Activated CD4-positive, alpha-beta T cell treated with anti-CD3 and anti-CD28 coated beads, Interleukin-2, amount 10 ng/mL, durations not matched to agents 7 days and 5 days (primary cell): ENCODE results near the gene MTA3. TPM values are rescaled to one million over a fixed set of nuclear protein-coding genes. Genes with fewer than 3 reads are reported as not detected.
A peak's percentile ranks its signal among the peaks of the same experiment; 100 is the strongest.

Source experiments
- CTCF ChIA-PET: fragments of 350-600 bp; sonication (Branson Sonifier 250); formaldehyde crosslinking; loops from one replicate; lab custom pipeline; 2021; ENCODE audit warnings: antibody characterized with exemption; lab: Charles Lee
- POLR2A ChIA-PET: fragments of 350-600 bp; sonication (Branson Sonifier 250); formaldehyde crosslinking; loops from one replicate; lab custom pipeline; 2021; ENCODE audit warnings: antibody characterized with exemption; lab: Charles Lee
- DNase-seq: peaks from one replicate; pipeline ENCODE4 v3.0.0-alpha.2; 2020
- H3K27ac Mint-ChIP-seq: one replicate; pipeline ENCODE4 v1.8.0; 2021; ENCODE audit warnings: mild to moderate bottlenecking, moderate library complexity, mixed read lengths
- H3K27me3 Mint-ChIP-seq: one replicate; pipeline ENCODE4 v1.8.0; 2021; ENCODE audit warnings: mixed read lengths
- H3K36me3 Mint-ChIP-seq: one replicate; pipeline ENCODE4 v1.8.0; 2021; ENCODE audit warnings: low read depth, mixed read lengths
- H3K4me1 Mint-ChIP-seq: one replicate; pipeline ENCODE4 v1.8.0; 2021; ENCODE audit warnings: mixed read lengths
- H3K4me3 Mint-ChIP-seq: one replicate; pipeline ENCODE4 v1.8.0; 2021; ENCODE audit warnings: mild to moderate bottlenecking, moderate library complexity, mixed read lengths
- H3K9me3 Mint-ChIP-seq: one replicate; pipeline ENCODE4 v1.8.0; 2021; ENCODE audit warnings: mixed read lengths
- total RNA-seq, 2 experiments: library from RNA; stranded (reverse); gene quantifications; one replicate each; pipeline ENCODE4 v1.2.3, GENCODE V29; 2021

Gene MTA3
- total RNA-seq, 2 experiments from 2014 or later: 34.5 to 36.5 TPM

GRCh38 chr2:42777883-42778805 lies 209.7 kb downstream of the MTA3 start:
- no peak for DNase-seq
- peaks cover 5% of the 10 kb centered on the region for H3K36me3 Mint-ChIP-seq
- H3K27me3 Mint-ChIP-seq: no peaks in the 10 kb centered on the region
- peaks cover 14% of the 10 kb centered on the region for H3K9me3 Mint-ChIP-seq
- CTCF ChIA-PET: interaction anchor here (1.4 kb wide), 1 partner anchor 14 kb away, joined by 4 read pairs; the partner anchor contains the start of gene HAAO
- peaks cover 11% of the 10 kb centered on the region for H3K4me1 Mint-ChIP-seq
- H3K27ac Mint-ChIP-seq: no peak overlapping the region
- H3K4me3 Mint-ChIP-seq: no peak overlapping the region
- POLR2A ChIA-PET: no interaction called here

- Mint-ChIP-seq H3K4me1 (peaks cover 2% of the 10 kb centered on the region), H3K9me3 (peaks cover 14% of the 10 kb centered on the region), H3K36me3 (peaks cover 5% of the 10 kb centered on the region), H3K27ac (no peak overlapping the region), H3K4me3 (no peak overlapping the region), H3K27me3 (no peaks in the 10 kb centered on the region)
- CTCF ChIA-PET: interaction anchor here (0.6 kb wide), 1 partner anchor 460 kb away, joined by 3 read pairs; no protein-coding TSS in a partner anchor
- POLR2A ChIA-PET: no interaction called here
- DNase-seq: no peak
Observed at GRCh38 chr2:42781181-42781580, 212.7 kb downstream of the MTA3 start.

GRCh38 chr2:42783511-42783910 lies 215.1 kb downstream of the MTA3 start:
- no peaks in the 10 kb centered on the region for H3K36me3 Mint-ChIP-seq
- POLR2A ChIA-PET: no interaction called here
- peaks cover 8% of the 10 kb centered on the region for H3K9me3 Mint-ChIP-seq
- H3K27ac Mint-ChIP-seq: no peak overlapping the region
- H3K27me3 Mint-ChIP-seq: no peaks in the 10 kb centered on the region
- H3K4me1 Mint-ChIP-seq: peaks cover 3% of the 10 kb centered on the region
- H3K4me3 Mint-ChIP-seq: no peak overlapping the region
- DNase-seq: no peak
- CTCF ChIA-PET: interaction anchor here (1.0 to 1.4 kb wide), 2 partner anchors 13 to 17 kb away, joined by 3 to 4 read pairs; no protein-coding TSS in a partner anchor

- ChIA-PET POLR2A (no interaction called here), CTCF (interaction anchor here (1.6 kb wide), 1 partner anchor 12 kb away, joined by 3 read pairs; no protein-coding TSS in a partner anchor)
- Mint-ChIP-seq H3K4me1 (peaks cover 3% of the 10 kb centered on the region), H3K27ac (no peak overlapping the region), H3K4me3 (no peak overlapping the region), H3K27me3 (no peaks in the 10 kb centered on the region), H3K36me3 (no peaks in the 10 kb centered on the region), H3K9me3 (peaks cover 5% of the 10 kb centered on the region)
- DNase-seq: no peak
Observed at GRCh38 chr2:42784204-42784880, 215.9 kb downstream of the MTA3 start.

- Mint-ChIP-seq H3K27ac (no peak overlapping the region), H3K9me3 (no peaks in the 10 kb centered on the region), H3K36me3 (no peaks in the 10 kb centered on the region), H3K4me3 (no peak overlapping the region), H3K4me1 (peaks cover 4% of the 10 kb centered on the region), H3K27me3 (peaks cover 14% of the 10 kb centered on the region)
- POLR2A ChIA-PET: no interaction called here
- CTCF ChIA-PET: interaction anchor here (1.8 kb wide), 1 partner anchor 23 kb away, joined by 6 read pairs; no protein-coding TSS in a partner anchor
- DNase-seq: no peak
Observed at GRCh38 chr2:42786561-42787345, 218.3 kb downstream of the MTA3 start.

- ChIA-PET CTCF (interaction anchor here (1.8 kb wide), 1 partner anchor 23 kb away, joined by 6 read pairs; no protein-coding TSS in a partner anchor), POLR2A (no interaction called here)
- DNase-seq: no peak
- no peak overlapping the region for H3K4me3 Mint-ChIP-seq
- peaks cover 8% of the 10 kb centered on the region for H3K4me1 Mint-ChIP-seq
- H3K9me3 Mint-ChIP-seq: no peaks in the 10 kb centered on the region
- H3K27me3 Mint-ChIP-seq: peaks cover 18% of the 10 kb centered on the region
- no peaks in the 10 kb centered on the region for H3K36me3 Mint-ChIP-seq
- H3K27ac Mint-ChIP-seq: no peak overlapping the region
Observed at GRCh38 chr2:42787424-42787787, 219.0 kb downstream of the MTA3 start.

GRCh38 chr2:42787788-42788477 lies 219.5 kb downstream of the MTA3 start:
- POLR2A ChIA-PET: no interaction called here
- H3K4me3 Mint-ChIP-seq: no peak overlapping the region
- H3K27me3 Mint-ChIP-seq: peaks cover 18% of the 10 kb centered on the region
- no peak overlapping the region for H3K27ac Mint-ChIP-seq
- no peak for DNase-seq
- H3K4me1 Mint-ChIP-seq: peaks cover 8% of the 10 kb centered on the region
- CTCF ChIA-PET: interaction anchor here (1.8 kb wide), 1 partner anchor 22 kb away, joined by 6 read pairs; no protein-coding TSS in a partner anchor
- no peaks in the 10 kb centered on the region for H3K9me3 Mint-ChIP-seq
- no peaks in the 10 kb centered on the region for H3K36me3 Mint-ChIP-seq

GRCh38 chr2:42788478-42788793 lies 220.0 kb downstream of the MTA3 start:
- Mint-ChIP-seq H3K9me3 (no peaks in the 10 kb centered on the region), H3K4me1 (peaks cover 10% of the 10 kb centered on the region), H3K4me3 (no peak overlapping the region), H3K27me3 (peaks cover 21% of the 10 kb centered on the region), H3K27ac (no peak overlapping the region), H3K36me3 (no peaks in the 10 kb centered on the region)
- ChIA-PET CTCF (no interaction called here), POLR2A (no interaction called here)
- DNase-seq: no peak

- Mint-ChIP-seq H3K4me1 (peaks cover 15% of the 10 kb centered on the region), H3K36me3 (no peaks in the 10 kb centered on the region), H3K4me3 (no peak overlapping the region), H3K27me3 (peaks cover 26% of the 10 kb centered on the region), H3K9me3 (no peaks in the 10 kb centered on the region), H3K27ac (no peak overlapping the region)
- DNase-seq: no peak
- CTCF ChIA-PET: no interaction called here
- POLR2A ChIA-PET: no interaction called here
Observed at GRCh38 chr2:42788882-42789281, 220.4 kb downstream of the MTA3 start.

GRCh38 chr2:42789751-42790150 lies 221.3 kb downstream of the MTA3 start:
- Mint-ChIP-seq H3K36me3 (no peaks in the 10 kb centered on the region), H3K4me3 (no peak overlapping the region), H3K27me3 (peaks cover 34% of the 10 kb centered on the region), H3K4me1 (peaks cover 15% of the 10 kb centered on the region), H3K27ac (no peak overlapping the region), H3K9me3 (no peaks in the 10 kb centered on the region)
- POLR2A ChIA-PET: no interaction called here
- DNase-seq: no peak
- CTCF ChIA-PET: interaction anchor here (1.0 kb wide), 1 partner anchor 10 kb away, joined by 4 read pairs; no protein-coding TSS in a partner anchor

- Mint-ChIP-seq H3K27me3 (peaks cover 43% of the 10 kb centered on the region), H3K4me3 (no peak overlapping the region), H3K9me3 (no peaks in the 10 kb centered on the region), H3K36me3 (no peaks in the 10 kb centered on the region), H3K27ac (no peak overlapping the region), H3K4me1 (peaks cover 22% of the 10 kb centered on the region)
- DNase-seq: no peak
- CTCF ChIA-PET: interaction anchor here (1.0 to 1.2 kb wide), 3 partner anchors 13 to 345 kb away, joined by 3 to 4 read pairs (median 4); no protein-coding TSS in a partner anchor
- POLR2A ChIA-PET: no interaction called here
Observed at GRCh38 chr2:42791606-42792005, 223.2 kb downstream of the MTA3 start.

GRCh38 chr2:42792087-42792582 lies 223.7 kb downstream of the MTA3 start:
- no peaks in the 10 kb centered on the region for H3K36me3 Mint-ChIP-seq
- H3K4me3 Mint-ChIP-seq: peak overlapping the region; percentile 67
- no peak for DNase-seq
- H3K9me3 Mint-ChIP-seq: no peaks in the 10 kb centered on the region
- H3K27me3 Mint-ChIP-seq: peaks cover 43% of the 10 kb centered on the region
- H3K27ac Mint-ChIP-seq: no peak overlapping the region
- CTCF ChIA-PET: interaction anchor here (0.8 to 1.2 kb wide), 3 partner anchors 8 to 34 kb away, joined by 3 to 4 read pairs (median 3); no protein-coding TSS in a partner anchor
- POLR2A ChIA-PET: no interaction called here
- H3K4me1 Mint-ChIP-seq: peaks cover 22% of the 10 kb centered on the region
